Measurements from ENCODE around the gene LSM3. TPM values are rescaled to one million over a fixed set of nuclear protein-coding genes. Genes with fewer than 3 reads are reported as not detected.

The LSM3 gene
- total RNA-seq, 1 experiment from 2014 or later, result 11.9 TPM

GRCh38 chr3:14236902-14237301 is 58.3 kb downstream of the LSM3 start:
- in situ Hi-C loops (cut with HindIII; ENCODE audit: low pct_unique_long_range_greater_than_20kb, low sequenced_read_pairs), result no loop called here
- no TSS peak for BruUV-seq (replicated peaks)
- Histone ChIP-seq H3K27me3 (ENCODE audit: control insufficient read depth, insufficient read depth, low read length) (no peaks in the 10 kb centered on the region), H3K4me1 (ENCODE audit: control insufficient read depth, insufficient read depth, low read length) (no peaks in the 10 kb centered on the region), H3K36me3 (ENCODE audit: control insufficient read depth, insufficient read depth, low read length) (no peaks in the 10 kb centered on the region), H3K4me3 (ENCODE audit: low read depth in 2 of 2, low read length in 2 of 2) (no peak overlapping the region), H3K9me3 (ENCODE audit: control insufficient read depth, insufficient read depth, low read depth, low read length) (no peaks in the 10 kb centered on the region), H3K27ac (ENCODE audit: low read length) (no peak overlapping the region)
- DNase-seq (ENCODE audit: low read depth, low spot score) (no peak), ATAC-seq (no peak)
- TF ChIP-seq REST (IDR thresholded peaks at IDR 0.05; ENCODE audit: insufficient read depth in 1 of 2, low read depth in 2 of 2, low read length in 1 of 2) (no peak), SIN3A (IDR thresholded peaks at IDR 0.05; ENCODE audit: borderline replicate concordance, insufficient read depth, low read depth, low read length) (no peak), TCF7L2 (IDR thresholded peaks at IDR 0.05; ENCODE audit: low read depth, low read length) (no peak), CTCF (IDR thresholded peaks at IDR 0.05) (no peak), POLR2AphosphoS5 (IDR thresholded peaks at IDR 0.05; ENCODE audit: low read depth, low read length) (no peak)
- intact Hi-C loops (cut with micrococcal nuclease; ENCODE audit: unreplicated experiment), result no loop called here
- CTCF ChIA-PET, result no interaction called here
- POLR2A ChIA-PET, result no interaction called here

GRCh38 chr3:14237457-14237856 is 58.8 kb downstream of the LSM3 start:
- TF ChIP-seq POLR2AphosphoS5 (IDR thresholded peaks at IDR 0.05; ENCODE audit: low read depth, low read length), result no peak
- TF ChIP-seq CTCF (IDR thresholded peaks at IDR 0.05), result no peak
- TF ChIP-seq REST (IDR thresholded peaks at IDR 0.05; ENCODE audit: insufficient read depth in 1 of 2, low read depth in 2 of 2, low read length in 1 of 2), result no peak
- TF ChIP-seq SIN3A (IDR thresholded peaks at IDR 0.05; ENCODE audit: borderline replicate concordance, insufficient read depth, low read depth, low read length), result no peak
- no peak for TF ChIP-seq TCF7L2 (IDR thresholded peaks at IDR 0.05; ENCODE audit: low read depth, low read length)
- Histone ChIP-seq H3K27ac (ENCODE audit: low read length) (no peak overlapping the region), H3K27me3 (ENCODE audit: control insufficient read depth, insufficient read depth, low read length) (no peaks in the 10 kb centered on the region), H3K4me3 (ENCODE audit: low read depth in 2 of 2, low read length in 2 of 2) (no peak overlapping the region), H3K4me1 (ENCODE audit: control insufficient read depth, insufficient read depth, low read length) (no peaks in the 10 kb centered on the region), H3K9me3 (ENCODE audit: control insufficient read depth, insufficient read depth, low read depth, low read length) (no peaks in the 10 kb centered on the region), H3K36me3 (ENCODE audit: control insufficient read depth, insufficient read depth, low read length) (no peaks in the 10 kb centered on the region)
- intact Hi-C loops (cut with micrococcal nuclease; ENCODE audit: unreplicated experiment), result no loop called here
- ChIA-PET POLR2A (no interaction called here), CTCF (no interaction called here)
- DNase-seq (ENCODE audit: low read depth, low spot score), result no peak
- no peak for ATAC-seq
- BruUV-seq (replicated peaks), result no TSS peak
- in situ Hi-C loops (cut with HindIII; ENCODE audit: low pct_unique_long_range_greater_than_20kb, low sequenced_read_pairs), result no loop called here
